HL-60 (cell line): Measurements from ENCODE around the gene SLC22A23.

Experiments used
- POLR2AphosphoS5 ChIP-seq: IDR thresholded peaks from 2 replicates; pipeline ENCODE4 v1.6.1; 2012; ENCODE audit warnings: low read depth
- TF ChIP-seq, protein P1 (sequence below): IDR thresholded peaks from one replicate; pipeline ENCODE4 v1.5.1; 2011; ENCODE audit warnings: low read length, control low read depth, inconsistent platforms; ENCODE audit not compliant: insufficient read depth
- TF ChIP-seq, protein P2 (sequence below): IDR thresholded peaks from 2 replicates; pipeline ENCODE4 v1.6.1; 2012; ENCODE audit warnings: low read depth; ENCODE audit not compliant: insufficient replicate concordance

DNA sequence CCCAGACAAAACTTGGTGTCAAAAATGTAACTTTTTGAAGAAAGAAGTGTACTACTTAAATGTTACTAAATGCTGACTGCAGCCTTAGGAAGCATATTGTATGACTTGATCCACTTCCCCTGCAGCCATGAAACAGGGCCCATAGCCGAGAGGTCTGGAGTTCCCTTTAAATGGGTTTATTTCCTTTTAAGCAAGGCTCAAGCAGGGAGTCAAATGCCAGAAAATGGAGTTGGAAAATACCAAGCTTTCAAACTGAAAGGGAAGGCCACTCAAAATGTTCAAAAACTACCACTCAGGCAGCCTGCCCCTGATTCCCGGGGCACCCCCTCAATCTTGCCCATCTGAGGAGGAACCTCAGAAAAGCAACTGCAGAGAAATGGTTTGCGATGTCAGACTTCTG, 43.3 kb downstream of the SLC22A23 start:
- TF ChIP-seq, protein P1, sequence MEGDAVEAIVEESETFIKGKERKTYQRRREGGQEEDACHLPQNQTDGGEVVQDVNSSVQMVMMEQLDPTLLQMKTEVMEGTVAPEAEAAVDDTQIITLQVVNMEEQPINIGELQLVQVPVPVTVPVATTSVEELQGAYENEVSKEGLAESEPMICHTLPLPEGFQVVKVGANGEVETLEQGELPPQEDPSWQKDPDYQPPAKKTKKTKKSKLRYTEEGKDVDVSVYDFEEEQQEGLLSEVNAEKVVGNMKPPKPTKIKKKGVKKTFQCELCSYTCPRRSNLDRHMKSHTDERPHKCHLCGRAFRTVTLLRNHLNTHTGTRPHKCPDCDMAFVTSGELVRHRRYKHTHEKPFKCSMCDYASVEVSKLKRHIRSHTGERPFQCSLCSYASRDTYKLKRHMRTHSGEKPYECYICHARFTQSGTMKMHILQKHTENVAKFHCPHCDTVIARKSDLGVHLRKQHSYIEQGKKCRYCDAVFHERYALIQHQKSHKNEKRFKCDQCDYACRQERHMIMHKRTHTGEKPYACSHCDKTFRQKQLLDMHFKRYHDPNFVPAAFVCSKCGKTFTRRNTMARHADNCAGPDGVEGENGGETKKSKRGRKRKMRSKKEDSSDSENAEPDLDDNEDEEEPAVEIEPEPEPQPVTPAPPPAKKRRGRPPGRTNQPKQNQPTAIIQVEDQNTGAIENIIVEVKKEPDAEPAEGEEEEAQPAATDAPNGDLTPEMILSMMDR: no peak
- no peak for TF ChIP-seq POLR2AphosphoS5
- TF ChIP-seq, protein P2, sequence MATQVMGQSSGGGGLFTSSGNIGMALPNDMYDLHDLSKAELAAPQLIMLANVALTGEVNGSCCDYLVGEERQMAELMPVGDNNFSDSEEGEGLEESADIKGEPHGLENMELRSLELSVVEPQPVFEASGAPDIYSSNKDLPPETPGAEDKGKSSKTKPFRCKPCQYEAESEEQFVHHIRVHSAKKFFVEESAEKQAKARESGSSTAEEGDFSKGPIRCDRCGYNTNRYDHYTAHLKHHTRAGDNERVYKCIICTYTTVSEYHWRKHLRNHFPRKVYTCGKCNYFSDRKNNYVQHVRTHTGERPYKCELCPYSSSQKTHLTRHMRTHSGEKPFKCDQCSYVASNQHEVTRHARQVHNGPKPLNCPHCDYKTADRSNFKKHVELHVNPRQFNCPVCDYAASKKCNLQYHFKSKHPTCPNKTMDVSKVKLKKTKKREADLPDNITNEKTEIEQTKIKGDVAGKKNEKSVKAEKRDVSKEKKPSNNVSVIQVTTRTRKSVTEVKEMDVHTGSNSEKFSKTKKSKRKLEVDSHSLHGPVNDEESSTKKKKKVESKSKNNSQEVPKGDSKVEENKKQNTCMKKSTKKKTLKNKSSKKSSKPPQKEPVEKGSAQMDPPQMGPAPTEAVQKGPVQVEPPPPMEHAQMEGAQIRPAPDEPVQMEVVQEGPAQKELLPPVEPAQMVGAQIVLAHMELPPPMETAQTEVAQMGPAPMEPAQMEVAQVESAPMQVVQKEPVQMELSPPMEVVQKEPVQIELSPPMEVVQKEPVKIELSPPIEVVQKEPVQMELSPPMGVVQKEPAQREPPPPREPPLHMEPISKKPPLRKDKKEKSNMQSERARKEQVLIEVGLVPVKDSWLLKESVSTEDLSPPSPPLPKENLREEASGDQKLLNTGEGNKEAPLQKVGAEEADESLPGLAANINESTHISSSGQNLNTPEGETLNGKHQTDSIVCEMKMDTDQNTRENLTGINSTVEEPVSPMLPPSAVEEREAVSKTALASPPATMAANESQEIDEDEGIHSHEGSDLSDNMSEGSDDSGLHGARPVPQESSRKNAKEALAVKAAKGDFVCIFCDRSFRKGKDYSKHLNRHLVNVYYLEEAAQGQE: no peak
